Measurements from ENCODE around the gene C2CD4C. TPM values are rescaled to one million over a fixed set of nuclear protein-coding genes. Genes with fewer than 3 reads are reported as not detected.

Gene C2CD4C
- total RNA-seq, 1 experiment from 2014 or later, result 0.12 TPM

- CTCF ChIA-PET, result no interaction called here
- intact Hi-C loops (cut with micrococcal nuclease; ENCODE audit: unreplicated experiment), result no loop called here
- no peak overlapping the region for H3K4me3 Mint-ChIP-seq (ENCODE audit: low read depth, unreplicated experiment)
- TF ChIP-seq CTCF (IDR thresholded peaks at IDR 0.05; ENCODE audit: unreplicated experiment), result no peak
- H3K9me3 Mint-ChIP-seq (ENCODE audit: low read depth, unreplicated experiment), result peaks cover 3% of the 10 kb centered on the region
- no peaks in the 10 kb centered on the region for H3K4me1 Mint-ChIP-seq (ENCODE audit: low read depth, unreplicated experiment)
- no peak overlapping the region for H3K27ac Mint-ChIP-seq (ENCODE audit: unreplicated experiment)
- H3K36me3 Mint-ChIP-seq (ENCODE audit: insufficient read depth, unreplicated experiment), result peaks cover 3% of the 10 kb centered on the region
- DNase-seq, result no peak
- no TSS peak for BruUV-seq (replicated peaks)
- H3K27me3 Mint-ChIP-seq (ENCODE audit: unreplicated experiment), result no peaks in the 10 kb centered on the region
Observed at GRCh38 chr19:435707-436412, 26.9 kb upstream of the C2CD4C start.

- CTCF ChIA-PET, result no interaction called here
- no peaks in the 10 kb centered on the region for H3K27me3 Mint-ChIP-seq (ENCODE audit: unreplicated experiment)
- H3K9me3 Mint-ChIP-seq (ENCODE audit: low read depth, unreplicated experiment), result peaks cover 4% of the 10 kb centered on the region
- no peak overlapping the region for H3K27ac Mint-ChIP-seq (ENCODE audit: unreplicated experiment)
- TF ChIP-seq CTCF (IDR thresholded peaks at IDR 0.05; ENCODE audit: unreplicated experiment), result no peak
- BruUV-seq (replicated peaks), result no TSS peak
- intact Hi-C loops (cut with micrococcal nuclease; ENCODE audit: unreplicated experiment), result no loop called here
- H3K4me3 Mint-ChIP-seq (ENCODE audit: low read depth, unreplicated experiment), result no peak overlapping the region
- no peaks in the 10 kb centered on the region for H3K4me1 Mint-ChIP-seq (ENCODE audit: low read depth, unreplicated experiment)
- no peak for DNase-seq
- peaks cover 8% of the 10 kb centered on the region for H3K36me3 Mint-ChIP-seq (ENCODE audit: insufficient read depth, unreplicated experiment)
Observed at GRCh38 chr19:435056-435706, 26.2 kb upstream of the C2CD4C start.

GRCh38 chr19:434152-434960, 25.4 kb upstream of the C2CD4C start:
- intact Hi-C loops (cut with micrococcal nuclease; ENCODE audit: unreplicated experiment), result no loop called here

More at GRCh38 chr19:434152-434960, 25.4 kb upstream of the C2CD4C start:
- BruUV-seq (replicated peaks), result no TSS peak
- DNase-seq, result no peak
- Mint-ChIP-seq H3K9me3 (ENCODE audit: low read depth, unreplicated experiment) (peaks cover 4% of the 10 kb centered on the region), H3K4me3 (ENCODE audit: low read depth, unreplicated experiment) (no peak overlapping the region), H3K36me3 (ENCODE audit: insufficient read depth, unreplicated experiment) (peaks cover 9% of the 10 kb centered on the region), H3K4me1 (ENCODE audit: low read depth, unreplicated experiment) (no peaks in the 10 kb centered on the region), H3K27me3 (ENCODE audit: unreplicated experiment) (no peaks in the 10 kb centered on the region), H3K27ac (ENCODE audit: unreplicated experiment) (no peak overlapping the region)
- CTCF ChIA-PET, result no interaction called here
- TF ChIP-seq CTCF (IDR thresholded peaks at IDR 0.05; ENCODE audit: unreplicated experiment), result no peak

All from Calu3 (cell line).